Measurements from ENCODE around the gene PKN3.
"Not testable (repeated sequence)": the region's sequence is repeated elsewhere in the genome, so short reads cannot be mapped to it uniquely, and the experiment has no call there.

Gene PKN3

GRCh38 chr9:128694344-128694743 lies 8.0 kb upstream of the PKN3 start:
- DNase-seq = no peak

- no peak for DNase-seq
Observed at GRCh38 chr9:128696923-128697707, 5.2 kb upstream of the PKN3 start.

GRCh38 chr9:128699096-128699795 lies 3.1 kb upstream of the PKN3 start:
- not testable (repeated sequence) for DNase-seq

GRCh38 chr9:128701227-128701854 lies 962 bp upstream of the PKN3 start:
- no peak for DNase-seq

GRCh38 chr9:128702949-128703615 lies 779 bp downstream of the PKN3 start:
- DNase-seq = no peak

GRCh38 chr9:128703616-128704355 lies 1.5 kb downstream of the PKN3 start:
- DNase-seq = no peak

GRCh38 chr9:128704356-128704670 lies 2.0 kb downstream of the PKN3 start:
- no peak for DNase-seq

GRCh38 chr9:128705051-128705965 lies 3.0 kb downstream of the PKN3 start:
- DNase-seq = no peak

GRCh38 chr9:128706045-128706444 lies 3.7 kb downstream of the PKN3 start:
- DNase-seq = no peak

- DNase-seq = no peak
Observed at GRCh38 chr9:128706671-128707381, 4.5 kb downstream of the PKN3 start.

- DNase-seq = no peak
Observed at GRCh38 chr9:128707446-128707845, 5.1 kb downstream of the PKN3 start.

GRCh38 chr9:128712451-128713410 lies 10.4 kb downstream of the PKN3 start:
- DNase-seq = no peak

- DNase-seq = no peak
Observed at GRCh38 chr9:128713411-128713780, 11.1 kb downstream of the PKN3 start.

- no peak for DNase-seq
Observed at GRCh38 chr9:128713941-128714573, 11.8 kb downstream of the PKN3 start.

- DNase-seq = no peak
Observed at GRCh38 chr9:128714586-128715435, 12.5 kb downstream of the PKN3 start.

- no peak for DNase-seq
Observed at GRCh38 chr9:128715436-128715750, 13.1 kb downstream of the PKN3 start.

GRCh38 chr9:128716581-128717254 lies 14.4 kb downstream of the PKN3 start:
- no peak for DNase-seq

GRCh38 chr9:128718047-128718446 lies 15.7 kb downstream of the PKN3 start:
- DNase-seq = no peak

All from CD4-positive, alpha-beta T cell treated with Interleukin-21 for 1 hour (primary cell).